SK-N-SH (cell line): ENCODE measurements around the gene GATB.

Experiments
- CTCF ChIP-seq: fragments of 200-600 bp; sonication (generic); IDR thresholded peaks from 2 replicates; pipeline ENCODE4 v1.6.1; 2017; ENCODE audit warnings: antibody characterized with exemption, mild to moderate bottlenecking, moderate library complexity
- EP300 ChIP-seq, 2 experiments: IDR thresholded peaks; 2 replicates each; pipeline versions ENCODE4 v1.4.0 to v1.6.1; 2012; ENCODE audit warnings: borderline replicate concordance in 1 of 2, low read depth in 1 of 2, low read length in 1 of 2
- EZH2phosphoT487 ChIP-seq: fragments of 200-600 bp; sonication (generic); IDR thresholded peaks from 2 replicates; pipeline ENCODE4 v1.6.1; 2017; ENCODE audit warnings: low read depth, mixed run types, mild to moderate bottlenecking, antibody characterized with exemption, moderate library complexity, borderline replicate concordance
- NRF1 ChIP-seq: IDR thresholded peaks from 2 replicates; pipeline ENCODE4 v1.6.1; 2012; ENCODE audit warnings: low read depth, mild to moderate bottlenecking, low read length
- RAD21 ChIP-seq: IDR thresholded peaks from 2 replicates; pipeline ENCODE4 v1.6.1; 2012; ENCODE audit warnings: mild to moderate bottlenecking, low read length

GRCh38 chr4:151717909-151718628 lies 42.7 kb downstream of the GATB start:
- no peak for TF ChIP-seq NRF1
- TF ChIP-seq CTCF: no peak
- TF ChIP-seq EP300 (IDR thresholded peaks at IDR 0.05; ENCODE audit: borderline replicate concordance in 1 of 2, low read depth in 1 of 2, low read length in 1 of 2): no peak
- no peak for TF ChIP-seq RAD21
- no peak for TF ChIP-seq EZH2phosphoT487
